HepG2 (cell line): ENCODE measurements around the gene KCNK10. TPM values are rescaled to one million over a fixed set of nuclear protein-coding genes. Genes with fewer than 3 reads are reported as not detected.

Experiments
- ATAC-seq: fragments of 200-7000 bp; cut with Tn5 transposase; 3 replicates; pipeline ENCODE4 v1.9.1; 2020; ENCODE audit warnings: mild to moderate bottlenecking, moderate library complexity
- BruUV-seq: library from RNA; stranded (reverse); fragments of 400-500 nt; replicated peaks from 2 replicates; lab custom pipeline; 2021; lab: Mats Ljungman, UMichigan
- CTCF ChIA-PET: fragments of 300-600 bp; formaldehyde crosslinking; extraction: SDS; loops from one replicate; lab custom pipeline; 2021; ENCODE audit warnings: low total read pairs, inconsistent platforms, low intra/inter-chr PET ratio; lab: Yijun Ruan, JAX
- POLR2A ChIA-PET: fragments of 350-600 bp; sonication (Branson Sonifier 250); formaldehyde crosslinking; loops from one replicate; lab custom pipeline; 2020; ENCODE audit warnings: antibody characterized with exemption, inconsistent platforms; lab: Yijun Ruan, JAX
- DNase-seq: peaks from one replicate; pipeline ENCODE4 v3.0.0-alpha.2; 2015; ENCODE audit warnings: low spot score
- FAIRE-seq: peaks from 3 replicates; lab custom pipeline; 2011; peaks lifted over from hg19 to GRCh38; lab: Jason Lieb, UNC
- H2AFZ ChIP-seq: one replicate; pipeline ENCODE4 v1.6.1; 2011; ENCODE audit warnings: low read length, inconsistent platforms
- H3K27ac ChIP-seq: fragments of 300-600 bp; 3 replicates; pipeline ENCODE4 v1.8.0; 2011; ENCODE audit warnings: mixed run types, mild to moderate bottlenecking, mixed read lengths, low read length, inconsistent platforms; ENCODE audit not compliant: insufficient read depth; ENCODE audit errors: extremely low read length
- H3K27me3 ChIP-seq, 2 experiments: fragments of 200-600 bp in 1 of 2; 2 replicates in 1 of 2; 3 replicates in 1 of 2; pipeline versions ENCODE4 v1.6.0 to v1.8.0; 2011; ENCODE audit warnings: low read length in 2 of 2, mild to moderate bottlenecking in 2 of 2, moderate library complexity in 2 of 2, inconsistent platforms in 1 of 2; ENCODE audit not compliant: insufficient read depth in 2 of 2, control insufficient read depth in 1 of 2
- H3K36me3 ChIP-seq, 2 experiments: fragments of 200-600 bp in 1 of 2; replicated peaks in 1 of 2; 2 replicates in 1 of 2; 3 replicates in 1 of 2; pipeline versions ENCODE4 v1.5.1 to v1.8.0; 2011; ENCODE audit warnings: low read length in 2 of 2, inconsistent platforms in 1 of 2; ENCODE audit not compliant: insufficient read depth in 2 of 2, control insufficient read depth in 1 of 2
- H3K4me1 ChIP-seq: 2 replicates; pipeline ENCODE4 v1.5.1; 2012; ENCODE audit warnings: low read length, inconsistent platforms; ENCODE audit not compliant: insufficient read depth
- H3K4me2 ChIP-seq: 2 replicates; pipeline ENCODE4 v1.6.0; 2011; ENCODE audit warnings: low read depth, low read length, inconsistent platforms
- H3K4me3 ChIP-seq, 3 experiments: fragments of 200-600 bp in 1 of 3; sonication (generic), shearing (Covaris generic) in 1 of 3; replicated peaks in 1 of 3; 2 replicates each; pipeline ENCODE4 v1.5.1; 2011 to 2016; ENCODE audit warnings: low read length in 3 of 3, inconsistent platforms in 2 of 3, low read depth in 2 of 3, mild to moderate bottlenecking in 2 of 3, control low read depth in 1 of 3, mixed read lengths in 1 of 3; ENCODE audit not compliant: insufficient read depth in 1 of 3
- H3K79me2 ChIP-seq: one replicate; pipeline ENCODE4 v1.6.1; 2011; ENCODE audit warnings: low read length, inconsistent platforms; ENCODE audit not compliant: insufficient read depth
- H3K9ac ChIP-seq: 2 replicates; pipeline ENCODE4 v1.6.0; 2011; ENCODE audit warnings: mild to moderate bottlenecking, low read depth, low read length, inconsistent platforms; ENCODE audit not compliant: insufficient read depth
- H3K9me3 ChIP-seq: 2 replicates; pipeline ENCODE4 v1.5.1; 2012; ENCODE audit warnings: mild to moderate bottlenecking, low read length
- H4K20me1 ChIP-seq: 2 replicates; pipeline ENCODE4 v1.6.0; 2011; ENCODE audit warnings: inconsistent platforms, mild to moderate bottlenecking, low read length, moderate library complexity; ENCODE audit not compliant: insufficient read depth
- HNRNPL ChIP-seq: fragments of 200-400 bp; formaldehyde crosslinking; IDR thresholded peaks from 2 replicates; pipeline ENCODE4 v1.6.1; 2017; ENCODE audit warnings: mild to moderate bottlenecking, low read depth, low read length
- MAFG ChIP-seq: sonication (generic); formaldehyde crosslinking; IDR thresholded peaks from 2 replicates; pipeline ENCODE4 v1.5.1; 2020; ENCODE audit warnings: mild to moderate bottlenecking, missing genetic modification reagents
- MAZ ChIP-seq, 2 experiments: sonication (generic) in 1 of 2; formaldehyde crosslinking in 1 of 2; IDR thresholded peaks; 2 replicates each; pipeline versions ENCODE4 v1.5.0 to v1.6.1; 2012 to 2020; ENCODE audit warnings: low read depth in 2 of 2, mild to moderate bottlenecking in 2 of 2, borderline replicate concordance in 1 of 2, improper control_type of control experiment in 1 of 2, low read length in 1 of 2, missing genetic modification reagents in 1 of 2, moderate library complexity in 1 of 2
- MTA1 ChIP-seq: sonication (generic); formaldehyde crosslinking; IDR thresholded peaks from 2 replicates; pipeline ENCODE4 v1.4.0; 2020; ENCODE audit warnings: missing genetic modification reagents, mild to moderate bottlenecking, borderline replicate concordance
- MXI1 ChIP-seq: IDR thresholded peaks from 3 replicates; pipeline ENCODE4 v1.6.1; 2012; ENCODE audit warnings: low read depth, low read length, inconsistent platforms, borderline replicate concordance
- PHB2 ChIP-seq: fragments of 450-650 bp; IDR thresholded peaks from 2 replicates; pipeline ENCODE4 v1.6.1; 2018; ENCODE audit not compliant: partially characterized antibody
- ZFP37 ChIP-seq: sonication (generic); formaldehyde crosslinking; IDR thresholded peaks from 2 replicates; pipeline ENCODE4 v1.4.0; 2020; ENCODE audit warnings: missing genetic modification reagents, borderline replicate concordance
- ZNF670 ChIP-seq: sonication (generic); formaldehyde crosslinking; IDR thresholded peaks from 2 replicates; pipeline ENCODE4 v1.8.0; 2022; ENCODE audit warnings: mild to moderate bottlenecking, missing genetic modification reagents, borderline replicate concordance
- ZNF777 ChIP-seq: sonication (generic); formaldehyde crosslinking; IDR thresholded peaks from 2 replicates; pipeline ENCODE4 v1.4.0; 2020; ENCODE audit warnings: missing genetic modification reagents
- ZSCAN25 ChIP-seq: sonication (generic); formaldehyde crosslinking; IDR thresholded peaks from 2 replicates; pipeline ENCODE4 v1.8.0; 2022; ENCODE audit warnings: mild to moderate bottlenecking, missing genetic modification reagents
- WGBS: methylation state at CpG from one replicate; pipeline ENCODE4 v1.1.6; 2017; ENCODE audit warnings: low lambda C conversion rate; 5-methylcytosine and 5-hydroxymethylcytosine counted together
- in situ Hi-C: cut with HindIII; loops from 2 replicates; pipeline ENCODE4 v1.10.0; 2017; ENCODE audit warnings: low pct_unique_long_range_greater_than_20kb; ENCODE audit not compliant: extremely low pct_ligation_motif_present
- intact Hi-C: fragments of 100-400 bp; cut with micrococcal nuclease; formaldehyde crosslinking; loops from one replicate; pipeline ENCODE4 v1.10.0; 2022; ENCODE audit not compliant: unreplicated experiment
- polyA plus RNA-seq, 8 experiments: library from polyadenylated mRNA; depleted of rRNA in 3 of 8; stranded (reverse) in 7 of 8; unstranded in 1 of 8; fragments of >200 nt; fragmentation: Illumina TruSeq in 4 of 8; extraction: Trizol in 4 of 8; gene quantifications; 2 replicates each; pipeline versions ENCODE4 v1.2.1 to v1.2.3, GENCODE V29; 2011 to 2016; ENCODE audit warnings: low read depth in 4 of 8, missing spikeins in 1 of 8, mixed read lengths in 1 of 8; ENCODE audit not compliant: insufficient read depth in 1 of 8
- total RNA-seq, 5 experiments: library from RNA; depleted of rRNA; stranded (reverse); fragments of >200 nt; fragmentation: Illumina TruSeq; extraction: Trizol; gene quantifications; 2 replicates each; pipeline ENCODE4 v1.2.3, GENCODE V29; 2016; ENCODE audit warnings: low read depth in 1 of 5
- TF ChIP-seq, protein P1 (sequence below): sonication (generic); formaldehyde crosslinking; IDR thresholded peaks from 2 replicates; pipeline ENCODE4 v1.4.0; 2020; ENCODE audit warnings: missing genetic modification reagents, borderline replicate concordance
- TF ChIP-seq, protein P2 (sequence below), 2 experiments: sonication (generic) in 1 of 2; formaldehyde crosslinking in 1 of 2; IDR thresholded peaks; 2 replicates each; pipeline versions ENCODE4 v1.4.0 to v1.6.1; 2018 to 2020; ENCODE audit warnings: missing genetic modification reagents in 2 of 2, borderline replicate concordance in 1 of 2, low read depth in 1 of 2, mild to moderate bottlenecking in 1 of 2, missing biosample characterization in 1 of 2

The KCNK10 gene
- total and polyA plus RNA-seq, 2 of the 13 experiments (the other 11 are each of a cell fraction or from before 2014, with no cell fraction given): not detected

DNA sequence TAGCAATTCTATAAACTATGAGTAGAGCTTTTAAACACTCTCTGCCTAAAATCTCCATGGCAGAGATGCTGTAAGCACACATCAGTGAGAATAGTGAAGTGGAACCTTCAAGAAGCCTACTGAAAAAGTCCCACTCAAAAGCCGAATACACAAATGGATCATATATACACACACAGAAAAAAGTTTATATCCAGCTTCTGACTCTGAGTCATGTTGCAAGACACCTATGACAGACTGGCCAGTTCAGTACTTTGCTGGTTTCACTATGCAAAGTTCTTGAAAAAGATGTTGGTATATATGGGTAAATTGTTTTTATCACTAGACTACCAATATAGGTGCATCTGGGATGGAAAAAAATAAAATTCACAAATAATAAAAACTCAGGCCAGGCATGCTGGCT is 126.1 kb downstream of the KCNK10 start:
- no peak for ATAC-seq
- H3K4me2 ChIP-seq: no peak overlapping the region
- no peak overlapping the region for H3K4me3 ChIP-seq
- no peak for TF ChIP-seq MTA1 (CRISPR knock-in tag)
- no peak for TF ChIP-seq MXI1
- no peak for TF ChIP-seq ZNF777 (CRISPR knock-in tag)
- TF ChIP-seq PHB2: no peak
- H3K27me3 ChIP-seq: peaks cover 3 to 33% of the 10 kb centered on the region in 2 experiments; a peak in 3 of 5 replicates
- no peaks in the 10 kb centered on the region for H3K9me3 ChIP-seq
- H2AFZ ChIP-seq: no peak overlapping the region
- no peaks in the 10 kb centered on the region for H3K4me1 ChIP-seq
- H4K20me1 ChIP-seq: no peaks in the 10 kb centered on the region
- intact Hi-C loops (no loop called here), in situ Hi-C loops (no loop called here)
- BruUV-seq: no TSS peak
- WGBS: 71% methylated on average over 1 of the region's 1 CpG
- ChIA-PET POLR2A (no interaction called here), CTCF (no interaction called here)
- H3K79me2 ChIP-seq: no peaks in the 10 kb centered on the region
- H3K36me3 ChIP-seq: no peaks in the 10 kb centered on the region
- no peak overlapping the region for H3K9ac ChIP-seq
- DNase-seq: no peak
- no peak for FAIRE-seq
- no peak overlapping the region for H3K27ac ChIP-seq

DNA sequence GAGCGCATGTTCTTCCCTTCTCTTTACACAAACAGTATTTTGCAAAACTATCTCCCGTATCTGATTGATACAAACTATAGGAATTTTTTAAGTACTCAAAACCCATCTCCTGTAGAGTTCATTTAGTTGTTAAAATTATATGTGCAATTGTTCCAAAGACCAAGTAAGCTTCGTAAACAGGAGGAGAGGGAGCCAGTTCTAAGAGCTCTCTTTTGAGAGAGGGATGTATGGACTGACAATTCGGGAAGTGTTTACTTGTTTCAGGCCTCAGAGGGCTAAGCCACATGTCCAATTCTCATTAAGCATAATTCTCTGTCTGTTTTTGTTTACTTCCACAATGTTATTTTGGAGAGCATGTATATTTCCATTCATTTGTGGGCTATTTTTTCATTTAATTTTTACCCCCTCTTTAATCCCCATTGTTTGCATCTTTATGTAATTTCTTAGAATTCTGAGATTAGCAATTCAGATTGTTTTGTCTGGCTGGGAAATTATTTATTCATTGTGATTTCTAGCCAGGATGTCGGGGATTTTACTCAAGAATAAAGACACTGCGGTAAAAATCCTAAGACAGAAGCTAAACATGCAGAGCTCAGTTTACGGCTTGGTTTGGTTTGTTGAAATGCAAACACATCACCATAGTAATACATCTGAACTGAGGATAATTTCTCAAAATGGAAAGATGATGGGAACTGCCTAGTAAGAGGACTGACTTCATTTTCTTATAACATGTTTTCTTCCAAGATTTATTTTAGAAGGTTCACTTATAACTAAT is 126.8 kb downstream of the KCNK10 start:
- intact Hi-C loops: no loop called here
- H2AFZ ChIP-seq: no peak overlapping the region
- H3K4me3 ChIP-seq: no peak overlapping the region
- POLR2A ChIA-PET: no interaction called here
- H3K79me2 ChIP-seq: no peaks in the 10 kb centered on the region
- 5% methylated on average over 7 of the region's 7 CpGs for WGBS
- no peak for FAIRE-seq
- CTCF ChIA-PET: no interaction called here
- no peak for ATAC-seq
- H3K27ac ChIP-seq: no peak overlapping the region
- no peak for DNase-seq
- H3K9ac ChIP-seq: no peak overlapping the region
- no peaks in the 10 kb centered on the region for H3K4me1 ChIP-seq
- no peaks in the 10 kb centered on the region for H3K36me3 ChIP-seq
- no peaks in the 10 kb centered on the region for H3K9me3 ChIP-seq
- H3K4me2 ChIP-seq: no peak overlapping the region
- peaks cover 3 to 33% of the 10 kb centered on the region in 2 experiments; a peak in 3 of 5 replicates for H3K27me3 ChIP-seq
- BruUV-seq: no TSS peak
- H4K20me1 ChIP-seq: no peaks in the 10 kb centered on the region
- in situ Hi-C loops: no loop called here
- TF ChIP-seq ZNF670 (CRISPR knock-in tag): no peak
- no peak for TF ChIP-seq ZFP37 (CRISPR knock-in tag)
- TF ChIP-seq MAFG (CRISPR knock-in tag): no peak
- no peak for TF ChIP-seq HNRNPL
- TF ChIP-seq MAZ (IDR thresholded peaks at IDR 0.05; ENCODE audit: borderline replicate concordance, low read depth, low read length): no peak
- no peak for TF ChIP-seq MAZ (CRISPR knock-in tag; IDR thresholded peaks at IDR 0.05; ENCODE audit: low read depth)
- TF ChIP-seq, protein P1, sequence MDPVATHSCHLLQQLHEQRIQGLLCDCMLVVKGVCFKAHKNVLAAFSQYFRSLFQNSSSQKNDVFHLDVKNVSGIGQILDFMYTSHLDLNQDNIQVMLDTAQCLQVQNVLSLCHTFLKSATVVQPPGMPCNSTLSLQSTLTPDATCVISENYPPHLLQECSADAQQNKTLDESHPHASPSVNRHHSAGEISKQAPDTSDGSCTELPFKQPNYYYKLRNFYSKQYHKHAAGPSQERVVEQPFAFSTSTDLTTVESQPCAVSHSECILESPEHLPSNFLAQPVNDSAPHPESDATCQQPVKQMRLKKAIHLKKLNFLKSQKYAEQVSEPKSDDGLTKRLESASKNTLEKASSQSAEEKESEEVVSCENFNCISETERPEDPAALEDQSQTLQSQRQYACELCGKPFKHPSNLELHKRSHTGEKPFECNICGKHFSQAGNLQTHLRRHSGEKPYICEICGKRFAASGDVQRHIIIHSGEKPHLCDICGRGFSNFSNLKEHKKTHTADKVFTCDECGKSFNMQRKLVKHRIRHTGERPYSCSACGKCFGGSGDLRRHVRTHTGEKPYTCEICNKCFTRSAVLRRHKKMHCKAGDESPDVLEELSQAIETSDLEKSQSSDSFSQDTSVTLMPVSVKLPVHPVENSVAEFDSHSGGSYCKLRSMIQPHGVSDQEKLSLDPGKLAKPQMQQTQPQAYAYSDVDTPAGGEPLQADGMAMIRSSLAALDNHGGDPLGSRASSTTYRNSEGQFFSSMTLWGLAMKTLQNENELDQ (CRISPR knock-in tag): no peak
- TF ChIP-seq, protein P2, sequence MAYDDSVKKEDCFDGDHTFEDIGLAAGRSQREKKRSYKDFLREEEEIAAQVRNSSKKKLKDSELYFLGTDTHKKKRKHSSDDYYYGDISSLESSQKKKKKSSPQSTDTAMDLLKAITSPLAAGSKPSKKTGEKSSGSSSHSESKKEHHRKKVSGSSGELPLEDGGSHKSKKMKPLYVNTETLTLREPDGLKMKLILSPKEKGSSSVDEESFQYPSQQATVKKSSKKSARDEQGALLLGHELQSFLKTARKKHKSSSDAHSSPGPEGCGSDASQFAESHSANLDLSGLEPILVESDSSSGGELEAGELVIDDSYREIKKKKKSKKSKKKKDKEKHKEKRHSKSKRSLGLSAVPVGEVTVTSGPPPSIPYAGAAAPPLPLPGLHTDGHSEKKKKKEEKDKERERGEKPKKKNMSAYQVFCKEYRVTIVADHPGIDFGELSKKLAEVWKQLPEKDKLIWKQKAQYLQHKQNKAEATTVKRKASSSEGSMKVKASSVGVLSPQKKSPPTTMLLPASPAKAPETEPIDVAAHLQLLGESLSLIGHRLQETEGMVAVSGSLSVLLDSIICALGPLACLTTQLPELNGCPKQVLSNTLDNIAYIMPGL (CRISPR knock-in tag; IDR thresholded peaks at IDR 0.05; ENCODE audit: borderline replicate concordance in 1 of 2, low read depth in 1 of 2): no peak
- TF ChIP-seq ZSCAN25 (CRISPR knock-in tag): no peak
